Esophagus muscularis mucosa (tissue), 4 donors: ENCODE data around the gene PPP1R12C. TPM values are rescaled to one million over a fixed set of nuclear protein-coding genes. Genes with fewer than 3 reads are reported as not detected.

Source experiments
- DNase-seq: peaks from one replicate; pipeline ENCODE4 v3.0.0-alpha.2; 2017; ENCODE audit errors: extremely low spot score
- H3K27ac ChIP-seq, 4 donors: fragments of 200-600 bp; sonication (generic); replicated peaks in 1 of 4; 1 replicate in 3 of 4; 2 replicates in 1 of 4; pipeline ENCODE4 v1.5.1; 2016 to 2019; ENCODE audit warnings: mild to moderate bottlenecking in 1 of 4
- H3K27me3 ChIP-seq, 4 donors: fragments of 200-600 bp; sonication (generic); one replicate each; pipeline versions ENCODE4 v1.5.1 to v1.6.0; 2016 to 2019
- H3K36me3 ChIP-seq, 4 donors: fragments of 200-600 bp; sonication (generic); one replicate each; pipeline ENCODE4 v1.5.1; 2016 to 2019
- H3K4me1 ChIP-seq, 4 donors: fragments of 200-600 bp; sonication (generic); one replicate each; pipeline ENCODE4 v1.5.1; 2016 to 2019
- H3K4me3 ChIP-seq, 4 donors: fragments of 200-600 bp; sonication (generic); 1 replicate in 2 of 4; 2 replicates in 2 of 4; pipeline ENCODE4 v1.5.1; 2016 to 2019; ENCODE audit warnings: mild to moderate bottlenecking in 4 of 4, moderate library complexity in 1 of 4
- H3K9me3 ChIP-seq, 4 donors: fragments of 200-600 bp; sonication (generic); 1 replicate in 3 of 4; 2 replicates in 1 of 4; pipeline ENCODE4 v1.5.1; 2016 to 2019
- EP300 ChIP-seq: sonication (generic); formaldehyde crosslinking; IDR thresholded peaks from one replicate; pipeline ENCODE4 v1.6.1; 2017; ENCODE audit warnings: antibody characterized with exemption
- POLR2A ChIP-seq: fragments of 450-650 bp; IDR thresholded peaks from one replicate; pipeline ENCODE4 v1.6.1; 2017; ENCODE audit warnings: antibody characterized with exemption, moderate library complexity, mild to moderate bottlenecking, low read depth
- POLR2AphosphoS5 ChIP-seq, 2 donors: sonication (generic); formaldehyde crosslinking; IDR thresholded peaks; one replicate each; pipeline ENCODE4 v1.6.1; 2017; ENCODE audit warnings: antibody characterized with exemption in 2 of 2
- WGBS: methylation state at CpG from one replicate; pipeline ENCODE4 v1.1.5; 2018; 5-methylcytosine and 5-hydroxymethylcytosine counted together
- intact Hi-C: fragments of 100-400 bp; cut with DNase I; formaldehyde crosslinking; loops from one replicate; pipeline ENCODE4 v1.15.1; 2023
- total RNA-seq, 4 donors: library from RNA; depleted of rRNA; stranded (reverse); fragments of >200 nt; gene quantifications; one replicate each; pipeline versions ENCODE4 v1.1.0 to v1.2.1, GENCODE V29; 2016
- TF ChIP-seq, protein P1 (sequence below), 3 experiments: fragments of 200-600 bp in 2 of 3; fragments of 450-650 bp in 1 of 3; sonication (generic) in 2 of 3; IDR thresholded peaks; one replicate each; pipeline ENCODE4 v1.5.1; 2017 to 2019; ENCODE audit warnings: antibody characterized with exemption in 3 of 3, mild to moderate bottlenecking in 2 of 3, moderate library complexity in 1 of 3

Gene PPP1R12C
- total RNA-seq, 4 donors from 2014 or later = 257 to 451 (median 351) TPM

DNA sequence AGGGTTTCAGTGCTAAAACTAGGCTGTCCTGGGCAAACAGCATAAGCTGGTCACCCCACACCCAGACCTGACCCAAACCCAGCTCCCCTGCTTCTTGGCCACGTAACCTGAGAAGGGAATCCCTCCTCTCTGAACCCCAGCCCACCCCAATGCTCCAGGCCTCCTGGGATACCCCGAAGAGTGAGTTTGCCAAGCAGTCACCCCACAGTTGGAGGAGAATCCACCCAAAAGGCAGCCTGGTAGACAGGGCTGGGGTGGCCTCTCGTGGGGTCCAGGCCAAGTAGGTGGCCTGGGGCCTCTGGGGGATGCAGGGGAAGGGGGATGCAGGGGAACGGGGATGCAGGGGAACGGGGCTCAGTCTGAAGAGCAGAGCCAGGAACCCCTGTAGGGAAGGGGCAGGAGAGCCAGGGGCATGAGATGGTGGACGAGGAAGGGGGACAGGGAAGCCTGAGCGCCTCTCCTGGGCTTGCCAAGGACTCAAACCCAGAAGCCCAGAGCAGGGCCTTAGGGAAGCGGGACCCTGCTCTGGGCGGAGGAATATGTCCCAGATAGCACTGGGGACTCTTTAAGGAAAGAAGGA, 2.8 kb downstream of the PPP1R12C start:
- Histone ChIP-seq H3K27me3 (no peaks in the 10 kb centered on the region), H3K9me3 (no peaks in the 10 kb centered on the region), H3K4me3 (peak overlapping the region; percentile 90 to 98 (median 90)), H3K36me3 (peaks cover 5 to 22% (median 18%) of the 10 kb centered on the region in 4 donors), H3K27ac (peak overlapping the region; percentile 96 to 99 (median 97)), H3K4me1 (peaks cover 58 to 79% (median 78%) of the 10 kb centered on the region in 4 donors)
- intact Hi-C loops = loop anchor here (10.0 kb wide), 1 partner anchor 540 kb away; the partner anchor contains the start of gene U2AF2
- TF ChIP-seq POLR2AphosphoS5 (IDR thresholded peaks at IDR 0.05) = no peak
- TF ChIP-seq, protein P1, sequence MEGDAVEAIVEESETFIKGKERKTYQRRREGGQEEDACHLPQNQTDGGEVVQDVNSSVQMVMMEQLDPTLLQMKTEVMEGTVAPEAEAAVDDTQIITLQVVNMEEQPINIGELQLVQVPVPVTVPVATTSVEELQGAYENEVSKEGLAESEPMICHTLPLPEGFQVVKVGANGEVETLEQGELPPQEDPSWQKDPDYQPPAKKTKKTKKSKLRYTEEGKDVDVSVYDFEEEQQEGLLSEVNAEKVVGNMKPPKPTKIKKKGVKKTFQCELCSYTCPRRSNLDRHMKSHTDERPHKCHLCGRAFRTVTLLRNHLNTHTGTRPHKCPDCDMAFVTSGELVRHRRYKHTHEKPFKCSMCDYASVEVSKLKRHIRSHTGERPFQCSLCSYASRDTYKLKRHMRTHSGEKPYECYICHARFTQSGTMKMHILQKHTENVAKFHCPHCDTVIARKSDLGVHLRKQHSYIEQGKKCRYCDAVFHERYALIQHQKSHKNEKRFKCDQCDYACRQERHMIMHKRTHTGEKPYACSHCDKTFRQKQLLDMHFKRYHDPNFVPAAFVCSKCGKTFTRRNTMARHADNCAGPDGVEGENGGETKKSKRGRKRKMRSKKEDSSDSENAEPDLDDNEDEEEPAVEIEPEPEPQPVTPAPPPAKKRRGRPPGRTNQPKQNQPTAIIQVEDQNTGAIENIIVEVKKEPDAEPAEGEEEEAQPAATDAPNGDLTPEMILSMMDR (IDR thresholded peaks at IDR 0.05) = no peak
- no peak for TF ChIP-seq POLR2A
- TF ChIP-seq EP300 = no peak
- 63% methylated on average over 9 of the region's 9 CpGs for WGBS
- no peak for DNase-seq

DNA sequence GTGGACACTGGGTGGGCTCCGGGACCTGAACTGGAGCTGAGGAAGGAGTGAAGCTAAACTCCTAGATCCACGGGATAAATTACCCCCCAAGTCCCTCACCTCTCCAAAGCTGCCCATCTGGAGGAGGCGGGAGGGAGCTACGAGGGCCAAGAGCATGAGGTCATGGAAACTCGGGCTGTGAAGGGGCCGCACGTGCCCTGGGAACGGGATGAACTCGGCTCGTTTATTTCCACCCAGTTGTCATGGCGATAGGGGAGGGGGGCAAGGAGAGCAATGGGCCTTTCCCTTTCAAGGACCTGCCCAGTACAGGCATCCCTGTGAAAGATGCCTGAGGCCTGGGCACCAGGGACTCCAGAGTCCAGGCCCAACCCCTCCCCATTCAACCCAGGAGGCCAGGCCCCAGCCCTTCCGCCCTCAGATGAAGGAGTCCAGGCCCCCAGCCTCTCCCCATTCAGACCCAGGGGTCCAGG, 3.8 kb downstream of the PPP1R12C start:
- H3K27ac ChIP-seq = peak overlapping the region; percentile 96 to 99 (median 97)
- intact Hi-C loops = loop anchor here (10.0 kb wide), 1 partner anchor 541 kb away; the partner anchor contains the start of gene U2AF2
- WGBS = 10% methylated on average over 11 of the region's 12 CpGs
- H3K4me1 ChIP-seq = peaks cover 56 to 85% (median 80%) of the 10 kb centered on the region in 4 donors
- H3K4me3 ChIP-seq = peak overlapping the region; percentile 26 to 98 (median 90)
- TF ChIP-seq POLR2AphosphoS5 (IDR thresholded peaks at IDR 0.05) (peak; percentile 96), POLR2A (no peak), EP300 (peak; percentile 92)
- no peaks in the 10 kb centered on the region for H3K27me3 ChIP-seq
- H3K9me3 ChIP-seq = no peaks in the 10 kb centered on the region
- peak; percentile 98 for DNase-seq
- peaks cover 9 to 32% (median 28%) of the 10 kb centered on the region in 4 donors for H3K36me3 ChIP-seq

DNA sequence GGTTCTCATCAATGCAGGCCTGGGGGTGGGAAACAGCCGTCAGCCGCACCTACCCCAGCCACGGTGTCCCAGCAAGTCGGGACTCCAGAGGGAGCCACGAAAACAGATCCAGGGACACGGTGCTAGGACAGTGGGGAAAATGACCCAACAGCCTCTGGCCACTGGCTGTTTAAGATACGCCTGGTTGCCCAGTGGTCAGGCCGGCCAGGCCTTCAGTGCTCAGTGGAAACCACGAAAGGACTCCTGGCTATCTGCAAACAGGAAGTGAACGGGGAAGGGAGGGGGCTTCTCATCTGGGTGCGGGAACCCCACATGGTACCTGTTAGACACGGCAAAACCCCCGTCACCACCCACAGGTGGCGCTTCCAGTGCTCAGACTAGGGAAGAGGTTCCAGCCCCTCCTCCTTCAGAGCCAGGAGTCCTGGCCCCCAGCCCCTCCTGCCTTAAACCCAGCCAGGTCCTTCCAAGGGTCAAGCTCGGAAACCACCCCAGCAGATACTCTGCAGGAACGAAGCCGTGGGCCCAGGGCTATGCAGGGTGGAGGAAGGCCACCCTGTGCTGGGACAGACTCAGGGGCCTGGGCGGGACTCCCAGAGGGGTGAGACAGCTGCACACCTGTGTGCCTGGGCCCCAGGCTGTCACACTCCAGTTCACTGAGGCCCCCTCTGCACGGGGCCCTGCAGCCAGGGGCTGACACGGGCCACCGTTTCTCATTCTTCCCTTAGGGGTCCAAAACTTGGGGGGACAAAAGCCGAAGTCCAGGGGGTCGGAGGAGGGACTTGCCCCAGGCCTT, 4.5 kb downstream of the PPP1R12C start:
- H3K4me3 ChIP-seq = peak overlapping the region; percentile 26 to 98 (median 90)
- H3K4me1 ChIP-seq = peaks cover 50 to 79% (median 74%) of the 10 kb centered on the region in 4 donors
- TF ChIP-seq, protein P1 (IDR thresholded peaks at IDR 0.05) = peak in 1 of 3 experiments; percentile 20
- TF ChIP-seq EP300 = no peak
- no peaks in the 10 kb centered on the region for H3K27me3 ChIP-seq
- no peak for DNase-seq
- peak overlapping the region; percentile 96 to 99 (median 97) for H3K27ac ChIP-seq
- 21% methylated on average over 17 of the region's 23 CpGs for WGBS
- H3K36me3 ChIP-seq = peaks cover 9 to 35% (median 31%) of the 10 kb centered on the region in 4 donors
- intact Hi-C loops = loop anchor here (10.0 kb wide), 1 partner anchor 542 kb away; the partner anchor contains the start of gene U2AF2
- H3K9me3 ChIP-seq = no peaks in the 10 kb centered on the region

- no peak for DNase-seq
- peaks cover 50 to 78% (median 72%) of the 10 kb centered on the region in 4 donors for H3K4me1 ChIP-seq
- peaks cover 9 to 35% (median 31%) of the 10 kb centered on the region in 4 donors for H3K36me3 ChIP-seq
- no peaks in the 10 kb centered on the region for H3K27me3 ChIP-seq
- no peaks in the 10 kb centered on the region for H3K9me3 ChIP-seq
- intact Hi-C loops = loop anchor here (10.0 kb wide), 1 partner anchor 542 kb away; the partner anchor contains the start of gene U2AF2
- TF ChIP-seq EP300 = no peak
- H3K27ac ChIP-seq = peak overlapping the region; percentile 96 to 99 (median 97)
- WGBS = 80% methylated on average over 3 of the region's 25 CpGs
- H3K4me3 ChIP-seq = peak overlapping the region in 3 of 4 donors; percentile 90 to 98 (median 91)
These were observed 5.1 kb downstream of the PPP1R12C start for GRCh38 chr19:55112246-55112776.

DNA sequence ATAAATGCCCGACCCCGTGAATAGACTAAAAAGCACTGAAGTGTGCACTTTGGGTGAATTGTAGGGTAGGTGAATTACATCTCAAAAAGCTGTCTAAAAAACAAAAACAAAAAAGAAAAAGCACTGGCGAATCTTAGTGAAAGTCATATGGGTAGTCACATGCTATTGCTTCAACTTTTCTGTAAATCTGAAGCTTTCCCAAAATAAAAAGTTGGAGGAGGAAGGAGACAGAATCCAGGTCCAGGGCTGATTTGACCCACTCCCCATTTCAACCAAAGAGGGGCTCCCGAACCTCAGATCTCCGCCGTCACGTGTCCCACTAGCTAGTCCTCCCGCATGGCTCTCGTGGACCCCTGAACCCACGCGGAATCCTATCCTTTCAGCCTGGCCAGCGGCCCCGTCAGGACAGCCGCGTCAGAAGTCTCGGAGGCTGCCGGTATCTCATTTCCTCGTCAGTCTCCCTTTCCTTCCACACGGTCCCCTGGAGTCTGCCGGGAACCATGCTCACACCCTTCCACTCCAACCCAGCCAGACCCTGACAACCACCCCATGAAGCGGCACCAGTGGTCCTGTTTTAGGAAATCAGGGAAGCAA, 6.1 kb downstream of the PPP1R12C start:
- DNase-seq = no peak
- Histone ChIP-seq H3K27me3 (no peaks in the 10 kb centered on the region), H3K4me1 (peaks cover 50 to 75% (median 69%) of the 10 kb centered on the region in 4 donors), H3K9me3 (no peaks in the 10 kb centered on the region), H3K27ac (peak overlapping the region; percentile 96 to 99 (median 97)), H3K4me3 (peak overlapping the region; percentile 6 to 25 (median 16)), H3K36me3 (peaks cover 16 to 44% (median 40%) of the 10 kb centered on the region in 4 donors)
- intact Hi-C loops = loop anchor here (10.0 kb wide), 1 partner anchor 543 kb away; the partner anchor contains the start of gene U2AF2
- 73% methylated on average over 18 of the region's 21 CpGs for WGBS
- TF ChIP-seq POLR2A (no peak), EP300 (no peak), POLR2AphosphoS5 (IDR thresholded peaks at IDR 0.05) (peak in 1 of 2 donors; percentile 49)
